Measurements from ENCODE around the gene TSPAN16.

TSPAN16 gene

DNA sequence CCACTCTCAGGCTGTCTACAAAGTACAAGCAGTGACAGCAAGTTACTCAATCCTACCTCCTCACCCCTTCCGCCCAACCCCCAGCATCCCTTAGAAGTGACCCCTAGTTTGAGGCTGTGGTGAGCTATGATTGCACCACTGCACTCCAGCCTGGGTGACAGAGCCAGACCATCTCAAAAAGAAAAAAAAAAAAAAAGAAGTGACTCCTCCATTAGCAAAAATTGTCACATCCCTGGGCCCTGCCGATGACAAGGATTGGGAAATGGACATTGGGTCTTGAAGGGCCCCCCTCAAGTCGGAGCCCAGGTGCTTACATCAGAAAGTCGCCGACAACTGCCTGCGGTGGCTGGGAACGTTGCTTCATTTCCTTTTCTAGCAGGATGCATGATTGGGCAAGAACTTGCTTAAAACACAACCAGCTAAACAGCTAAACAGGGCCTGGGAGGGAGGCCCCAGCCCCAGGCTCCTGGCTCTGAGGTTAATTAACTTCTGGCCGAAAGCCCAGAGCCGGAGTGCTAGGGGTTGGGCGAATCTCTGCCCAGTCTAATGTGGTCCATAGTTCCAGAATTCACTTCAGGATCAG lies 28.2 kb downstream of the TSPAN16 start (continued):
- TF ChIP-seq ZNF248 (tag by site-specific recombination; IDR thresholded peaks at IDR 0.05), result no peak
- TF ChIP-seq ZNF23 (tag by site-specific recombination; IDR thresholded peaks at IDR 0.05; ENCODE audit: borderline replicate concordance), result no peak
- no peak for TF ChIP-seq KLF9 (tag by site-specific recombination; IDR thresholded peaks at IDR 0.05; ENCODE audit: low read depth)
- TF ChIP-seq ZNF416 (tag by site-specific recombination; IDR thresholded peaks at IDR 0.05), result no peak
- TF ChIP-seq, protein P1, sequence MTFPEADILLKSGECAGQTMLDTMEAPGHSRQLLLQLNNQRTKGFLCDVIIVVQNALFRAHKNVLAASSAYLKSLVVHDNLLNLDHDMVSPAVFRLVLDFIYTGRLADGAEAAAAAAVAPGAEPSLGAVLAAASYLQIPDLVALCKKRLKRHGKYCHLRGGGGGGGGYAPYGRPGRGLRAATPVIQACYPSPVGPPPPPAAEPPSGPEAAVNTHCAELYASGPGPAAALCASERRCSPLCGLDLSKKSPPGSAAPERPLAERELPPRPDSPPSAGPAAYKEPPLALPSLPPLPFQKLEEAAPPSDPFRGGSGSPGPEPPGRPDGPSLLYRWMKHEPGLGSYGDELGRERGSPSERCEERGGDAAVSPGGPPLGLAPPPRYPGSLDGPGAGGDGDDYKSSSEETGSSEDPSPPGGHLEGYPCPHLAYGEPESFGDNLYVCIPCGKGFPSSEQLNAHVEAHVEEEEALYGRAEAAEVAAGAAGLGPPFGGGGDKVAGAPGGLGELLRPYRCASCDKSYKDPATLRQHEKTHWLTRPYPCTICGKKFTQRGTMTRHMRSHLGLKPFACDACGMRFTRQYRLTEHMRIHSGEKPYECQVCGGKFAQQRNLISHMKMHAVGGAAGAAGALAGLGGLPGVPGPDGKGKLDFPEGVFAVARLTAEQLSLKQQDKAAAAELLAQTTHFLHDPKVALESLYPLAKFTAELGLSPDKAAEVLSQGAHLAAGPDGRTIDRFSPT (tag by site-specific recombination; IDR thresholded peaks at IDR 0.05), result no peak
- TF ChIP-seq ZNF677 (tag by site-specific recombination; IDR thresholded peaks at IDR 0.05), result no peak
- peak; percentile 80; the same call in 1 of the 2 replicates for TF ChIP-seq ZNF660 (tag by site-specific recombination; IDR thresholded peaks at IDR 0.05)
- TF ChIP-seq, protein P2, sequence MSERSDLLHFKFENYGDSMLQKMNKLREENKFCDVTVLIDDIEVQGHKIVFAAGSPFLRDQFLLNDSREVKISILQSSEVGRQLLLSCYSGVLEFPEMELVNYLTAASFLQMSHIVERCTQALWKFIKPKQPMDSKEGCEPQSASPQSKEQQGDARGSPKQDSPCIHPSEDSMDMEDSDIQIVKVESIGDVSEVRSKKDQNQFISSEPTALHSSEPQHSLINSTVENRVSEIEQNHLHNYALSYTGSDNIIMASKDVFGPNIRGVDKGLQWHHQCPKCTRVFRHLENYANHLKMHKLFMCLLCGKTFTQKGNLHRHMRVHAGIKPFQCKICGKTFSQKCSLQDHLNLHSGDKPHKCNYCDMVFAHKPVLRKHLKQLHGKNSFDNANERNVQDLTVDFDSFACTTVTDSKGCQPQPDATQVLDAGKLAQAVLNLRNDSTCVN (tag by site-specific recombination; optimal IDR thresholded peaks at IDR 0.05), result no peak
- TF ChIP-seq GLI2 (tag by site-specific recombination; IDR thresholded peaks at IDR 0.05; ENCODE audit: borderline replicate concordance, low read depth), result no peak
- TF ChIP-seq, protein P3, sequence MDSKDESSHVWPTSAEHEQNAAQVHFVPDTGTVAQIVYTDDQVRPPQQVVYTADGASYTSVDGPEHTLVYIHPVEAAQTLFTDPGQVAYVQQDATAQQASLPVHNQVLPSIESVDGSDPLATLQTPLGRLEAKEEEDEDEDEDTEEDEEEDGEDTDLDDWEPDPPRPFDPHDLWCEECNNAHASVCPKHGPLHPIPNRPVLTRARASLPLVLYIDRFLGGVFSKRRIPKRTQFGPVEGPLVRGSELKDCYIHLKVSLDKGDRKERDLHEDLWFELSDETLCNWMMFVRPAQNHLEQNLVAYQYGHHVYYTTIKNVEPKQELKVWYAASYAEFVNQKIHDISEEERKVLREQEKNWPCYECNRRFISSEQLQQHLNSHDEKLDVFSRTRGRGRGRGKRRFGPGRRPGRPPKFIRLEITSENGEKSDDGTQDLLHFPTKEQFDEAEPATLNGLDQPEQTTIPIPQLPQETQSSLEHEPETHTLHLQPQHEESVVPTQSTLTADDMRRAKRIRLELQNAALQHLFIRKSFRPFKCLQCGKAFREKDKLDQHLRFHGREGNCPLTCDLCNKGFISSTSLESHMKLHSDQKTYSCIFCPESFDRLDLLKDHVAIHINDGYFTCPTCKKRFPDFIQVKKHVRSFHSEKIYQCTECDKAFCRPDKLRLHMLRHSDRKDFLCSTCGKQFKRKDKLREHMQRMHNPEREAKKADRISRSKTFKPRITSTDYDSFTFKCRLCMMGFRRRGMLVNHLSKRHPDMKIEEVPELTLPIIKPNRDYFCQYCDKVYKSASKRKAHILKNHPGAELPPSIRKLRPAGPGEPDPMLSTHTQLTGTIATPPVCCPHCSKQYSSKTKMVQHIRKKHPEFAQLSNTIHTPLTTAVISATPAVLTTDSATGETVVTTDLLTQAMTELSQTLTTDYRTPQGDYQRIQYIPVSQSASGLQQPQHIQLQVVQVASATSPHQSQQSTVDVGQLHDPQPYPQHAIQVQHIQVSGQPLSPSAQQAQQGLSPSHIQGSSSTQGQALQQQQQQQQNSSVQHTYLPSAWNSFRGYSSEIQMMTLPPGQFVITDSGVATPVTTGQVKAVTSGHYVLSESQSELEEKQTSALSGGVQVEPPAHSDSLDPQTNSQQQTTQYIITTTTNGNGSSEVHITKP (tag by site-specific recombination; IDR thresholded peaks at IDR 0.05), result peak; percentile 96
- TF ChIP-seq, protein P4, sequence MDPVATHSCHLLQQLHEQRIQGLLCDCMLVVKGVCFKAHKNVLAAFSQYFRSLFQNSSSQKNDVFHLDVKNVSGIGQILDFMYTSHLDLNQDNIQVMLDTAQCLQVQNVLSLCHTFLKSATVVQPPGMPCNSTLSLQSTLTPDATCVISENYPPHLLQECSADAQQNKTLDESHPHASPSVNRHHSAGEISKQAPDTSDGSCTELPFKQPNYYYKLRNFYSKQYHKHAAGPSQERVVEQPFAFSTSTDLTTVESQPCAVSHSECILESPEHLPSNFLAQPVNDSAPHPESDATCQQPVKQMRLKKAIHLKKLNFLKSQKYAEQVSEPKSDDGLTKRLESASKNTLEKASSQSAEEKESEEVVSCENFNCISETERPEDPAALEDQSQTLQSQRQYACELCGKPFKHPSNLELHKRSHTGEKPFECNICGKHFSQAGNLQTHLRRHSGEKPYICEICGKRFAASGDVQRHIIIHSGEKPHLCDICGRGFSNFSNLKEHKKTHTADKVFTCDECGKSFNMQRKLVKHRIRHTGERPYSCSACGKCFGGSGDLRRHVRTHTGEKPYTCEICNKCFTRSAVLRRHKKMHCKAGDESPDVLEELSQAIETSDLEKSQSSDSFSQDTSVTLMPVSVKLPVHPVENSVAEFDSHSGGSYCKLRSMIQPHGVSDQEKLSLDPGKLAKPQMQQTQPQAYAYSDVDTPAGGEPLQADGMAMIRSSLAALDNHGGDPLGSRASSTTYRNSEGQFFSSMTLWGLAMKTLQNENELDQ (tag by site-specific recombination; IDR thresholded peaks at IDR 0.05; ENCODE audit: low read depth), result no peak
- TF ChIP-seq, protein P5, sequence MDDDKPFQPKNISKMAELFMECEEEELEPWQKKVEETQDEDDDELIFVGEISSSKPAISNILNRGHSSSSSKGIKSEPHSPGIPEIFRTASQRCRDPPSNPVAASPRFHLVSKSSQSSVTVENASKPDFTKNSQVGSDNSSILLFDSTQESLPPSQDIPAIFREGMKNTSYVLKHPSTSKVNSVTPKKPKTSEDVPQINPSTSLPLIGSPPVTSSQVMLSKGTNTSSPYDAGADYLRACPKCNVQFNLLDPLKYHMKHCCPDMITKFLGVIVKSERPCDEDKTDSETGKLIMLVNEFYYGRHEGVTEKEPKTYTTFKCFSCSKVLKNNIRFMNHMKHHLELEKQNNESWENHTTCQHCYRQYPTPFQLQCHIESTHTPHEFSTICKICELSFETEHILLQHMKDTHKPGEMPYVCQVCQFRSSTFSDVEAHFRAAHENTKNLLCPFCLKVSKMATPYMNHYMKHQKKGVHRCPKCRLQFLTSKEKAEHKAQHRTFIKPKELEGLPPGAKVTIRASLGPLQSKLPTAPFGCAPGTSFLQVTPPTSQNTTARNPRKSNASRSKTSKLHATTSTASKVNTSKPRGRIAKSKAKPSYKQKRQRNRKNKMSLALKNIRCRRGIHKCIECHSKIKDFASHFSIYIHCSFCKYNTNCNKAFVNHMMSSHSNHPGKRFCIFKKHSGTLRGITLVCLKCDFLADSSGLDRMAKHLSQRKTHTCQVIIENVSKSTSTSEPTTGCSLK (tag by site-specific recombination; IDR thresholded peaks at IDR 0.05), result no peak
- TF ChIP-seq ZFP69B (tag by site-specific recombination; IDR thresholded peaks at IDR 0.05), result peak; percentile 63
- no peak for TF ChIP-seq ZSCAN23 (tag by site-specific recombination; IDR thresholded peaks at IDR 0.05)
- TF ChIP-seq HOXD13 (CRISPR knock-in tag; IDR thresholded peaks at IDR 0.05; ENCODE audit: borderline replicate concordance), result no peak
- TF ChIP-seq ZNF239 (tag by site-specific recombination; IDR thresholded peaks at IDR 0.05), result no peak
- no peak for TF ChIP-seq YY1 (tag by site-specific recombination; IDR thresholded peaks at IDR 0.05)
